ENCODE measurements around the gene ACTR10. TPM values are rescaled to one million over a fixed set of nuclear protein-coding genes. Genes with fewer than 3 reads are reported as not detected.
A peak's percentile ranks its signal among the peaks of the same experiment; 100 is the strongest.
"Not testable (repeated sequence)": the region's sequence is repeated elsewhere in the genome, so short reads cannot be mapped to it uniquely, and the experiment has no call there.

Gene ACTR10
- total RNA-seq, 1 experiment from 2014 or later: 79.3 TPM

DNA sequence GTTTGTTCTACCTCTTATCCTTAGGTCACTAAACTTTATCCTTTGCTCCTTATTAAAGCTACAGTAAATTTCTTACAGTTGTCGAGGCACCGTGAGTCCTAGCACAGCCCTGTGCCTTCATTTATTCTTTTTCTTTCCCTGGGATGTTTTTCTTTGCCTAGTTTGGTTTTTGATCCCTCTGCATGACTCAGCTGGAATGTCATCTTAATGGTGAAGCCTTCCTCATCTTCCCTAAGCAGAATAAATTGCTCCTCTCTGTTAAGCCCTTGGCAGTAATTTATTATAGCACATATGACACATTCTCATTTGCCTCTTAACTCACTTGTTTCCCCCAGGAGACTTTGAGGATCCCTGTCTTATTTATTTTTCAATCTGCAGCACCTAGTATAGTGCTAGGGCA, 16.6 kb downstream of the ACTR10 start:
- peak; percentile 41 for DNase-seq (ENCODE audit: low read depth)

DNA sequence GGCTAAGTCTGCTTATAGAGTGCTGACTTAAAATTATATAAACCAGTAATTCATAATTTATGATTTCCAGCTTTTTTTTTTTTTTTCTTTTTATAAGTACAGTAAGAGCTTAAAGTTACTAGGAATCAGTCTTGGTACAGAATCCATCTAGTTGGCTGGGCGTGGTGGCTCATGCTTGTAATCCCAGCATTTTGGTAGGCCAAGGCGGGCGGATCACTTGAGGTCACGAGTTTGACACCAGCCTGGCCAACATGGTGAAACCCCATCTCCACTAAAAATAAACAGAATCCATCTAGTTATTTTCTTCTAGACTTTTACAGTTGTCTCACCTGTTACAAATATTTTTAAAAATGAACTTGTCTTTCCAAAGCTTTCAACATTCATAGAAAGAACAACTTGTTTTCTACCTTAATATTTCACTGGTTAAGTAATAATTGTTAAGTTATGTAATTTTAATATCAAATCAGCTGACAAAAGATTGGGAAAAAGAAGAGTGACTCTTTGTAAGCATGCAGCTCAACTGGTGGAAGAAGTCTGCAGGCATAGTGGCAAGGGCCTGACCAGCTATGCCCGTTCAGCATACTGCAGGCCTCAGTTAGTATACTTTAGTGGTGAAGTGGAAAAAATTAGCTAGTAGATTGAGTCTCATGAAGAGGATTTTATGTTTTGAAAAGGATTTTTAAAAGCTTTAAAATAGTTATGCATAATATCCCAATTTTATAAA, 27.3 kb downstream of the ACTR10 start:
- DNase-seq (ENCODE audit: low read depth): no peak

DNA sequence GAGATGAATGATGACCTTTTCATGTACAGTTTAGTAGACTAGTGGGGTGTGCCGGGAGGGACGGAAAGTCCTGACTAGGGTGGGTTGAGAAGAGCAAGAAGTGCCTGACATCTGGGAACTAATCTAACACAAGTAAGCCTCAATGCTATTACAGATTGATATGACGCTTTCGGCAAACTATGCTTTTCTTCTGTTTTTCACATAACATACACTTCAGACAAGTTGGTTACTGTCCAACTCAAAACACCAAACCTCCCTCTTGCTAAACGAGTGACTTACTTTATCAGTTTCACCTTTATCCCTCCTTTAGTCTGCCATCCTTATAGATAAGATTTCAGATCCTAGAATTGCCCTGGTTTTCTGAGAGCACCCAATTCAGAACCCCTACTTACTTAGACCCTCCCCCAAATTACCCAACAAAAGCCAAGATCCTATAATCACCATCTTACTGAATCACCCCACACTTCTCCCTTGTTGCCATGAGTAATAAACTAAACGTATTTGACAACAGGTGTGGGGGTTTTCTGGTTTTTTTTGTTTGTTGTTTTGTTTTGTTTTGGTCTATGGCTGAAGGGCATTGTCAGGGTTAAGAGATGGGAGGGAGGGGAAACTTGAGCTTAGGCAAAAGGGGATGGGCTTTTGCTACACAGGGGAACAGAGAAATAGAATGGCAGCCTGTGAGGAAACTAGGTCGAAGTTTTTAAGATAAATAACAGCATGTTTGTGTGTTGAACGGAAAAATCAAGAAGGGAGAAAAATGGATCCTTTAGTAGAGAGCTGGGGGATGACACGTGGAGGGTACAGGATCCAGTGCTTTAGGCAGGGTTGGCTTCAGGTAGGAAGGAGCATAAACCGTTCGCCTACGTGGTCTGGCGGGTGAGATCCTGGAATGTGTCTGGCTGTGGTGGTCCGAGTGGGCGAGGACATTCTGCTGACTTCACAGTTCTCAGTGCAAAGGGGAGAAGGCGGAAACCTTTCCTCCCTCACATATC, 38.6 kb downstream of the ACTR10 start:
- peak; percentile 5 for DNase-seq (ENCODE audit: low read depth)

DNA sequence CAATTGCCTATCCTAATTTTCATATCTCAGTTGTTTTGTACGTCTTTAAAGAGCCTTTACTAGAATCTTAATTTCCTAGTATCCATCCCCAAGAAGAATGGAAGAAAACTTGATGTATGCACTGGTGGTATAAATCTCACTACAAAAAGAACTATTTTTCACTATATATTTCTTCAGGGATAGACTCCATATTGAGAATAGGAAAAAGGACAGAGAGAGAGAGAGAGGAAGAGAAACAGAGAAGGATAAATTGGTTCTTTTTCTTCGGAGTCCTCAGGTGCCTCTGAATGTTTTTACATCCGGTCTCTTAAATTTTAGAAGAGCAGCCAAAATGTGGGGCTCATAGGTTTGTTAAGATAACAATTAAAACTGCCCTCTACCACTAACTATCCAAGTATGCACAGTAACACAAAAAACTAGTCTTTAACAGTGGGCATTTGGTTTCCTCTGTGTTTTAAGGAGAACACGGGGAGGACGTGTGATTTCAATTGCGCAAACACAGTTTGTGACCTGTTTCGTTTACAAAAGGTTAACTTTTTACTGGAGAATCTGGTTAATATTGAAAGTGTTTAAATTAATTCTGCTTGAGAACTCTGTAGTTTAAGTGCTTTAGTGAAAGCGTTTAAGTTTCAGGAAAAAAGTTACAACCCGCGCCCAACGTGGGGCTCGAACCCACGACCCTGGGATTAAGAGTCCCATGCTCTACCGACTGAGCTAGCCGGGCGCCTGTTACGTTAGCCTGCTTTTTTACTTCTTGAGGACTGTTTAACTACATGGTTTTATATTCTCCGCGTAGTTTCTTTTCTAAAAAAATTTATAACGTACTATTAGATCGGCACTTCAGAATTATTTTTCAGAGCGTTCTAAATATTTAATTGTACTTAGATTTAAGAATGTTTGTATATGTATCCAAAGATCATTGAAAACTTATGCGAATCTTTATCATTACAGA, 39.6 kb downstream of the ACTR10 start:
- DNase-seq (ENCODE audit: low read depth): peak; percentile 72

DNA sequence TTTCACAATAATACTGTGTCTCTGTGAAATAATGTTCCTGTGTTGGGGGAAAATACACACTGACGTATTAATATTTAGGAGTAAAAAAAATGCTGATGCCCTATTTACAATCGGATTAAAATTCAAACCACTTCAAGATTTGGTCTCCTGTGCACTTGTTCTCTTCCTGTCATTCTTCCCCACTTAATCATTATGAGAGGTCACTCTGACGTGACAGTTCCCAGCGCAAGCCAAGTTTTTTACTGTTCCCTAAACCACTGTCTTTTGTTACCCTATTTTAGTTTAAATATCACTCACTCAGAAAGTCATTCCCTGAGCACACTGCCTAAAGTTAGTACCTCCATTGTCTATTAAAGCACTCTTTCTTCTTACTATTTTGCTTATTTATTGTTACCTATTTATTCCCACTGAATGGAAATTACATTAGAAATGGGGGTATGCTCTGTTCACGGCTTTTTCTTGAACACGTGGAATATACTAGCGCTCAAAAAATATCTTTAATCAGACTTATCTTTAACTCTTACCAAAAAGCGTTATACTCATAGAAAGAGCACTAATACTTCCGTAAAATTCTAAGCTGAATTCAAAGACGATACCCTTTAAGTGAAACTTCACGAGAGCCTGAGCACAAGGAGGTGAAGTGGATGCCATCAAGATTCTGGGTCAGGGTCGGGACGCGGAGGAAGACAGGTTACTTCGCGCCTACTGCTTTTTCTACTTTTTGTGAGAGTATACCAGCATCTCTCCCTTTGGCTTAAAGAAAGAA, 44.0 kb downstream of the ACTR10 start:
- DNase-seq (ENCODE audit: low read depth): peak; percentile 33

DNA sequence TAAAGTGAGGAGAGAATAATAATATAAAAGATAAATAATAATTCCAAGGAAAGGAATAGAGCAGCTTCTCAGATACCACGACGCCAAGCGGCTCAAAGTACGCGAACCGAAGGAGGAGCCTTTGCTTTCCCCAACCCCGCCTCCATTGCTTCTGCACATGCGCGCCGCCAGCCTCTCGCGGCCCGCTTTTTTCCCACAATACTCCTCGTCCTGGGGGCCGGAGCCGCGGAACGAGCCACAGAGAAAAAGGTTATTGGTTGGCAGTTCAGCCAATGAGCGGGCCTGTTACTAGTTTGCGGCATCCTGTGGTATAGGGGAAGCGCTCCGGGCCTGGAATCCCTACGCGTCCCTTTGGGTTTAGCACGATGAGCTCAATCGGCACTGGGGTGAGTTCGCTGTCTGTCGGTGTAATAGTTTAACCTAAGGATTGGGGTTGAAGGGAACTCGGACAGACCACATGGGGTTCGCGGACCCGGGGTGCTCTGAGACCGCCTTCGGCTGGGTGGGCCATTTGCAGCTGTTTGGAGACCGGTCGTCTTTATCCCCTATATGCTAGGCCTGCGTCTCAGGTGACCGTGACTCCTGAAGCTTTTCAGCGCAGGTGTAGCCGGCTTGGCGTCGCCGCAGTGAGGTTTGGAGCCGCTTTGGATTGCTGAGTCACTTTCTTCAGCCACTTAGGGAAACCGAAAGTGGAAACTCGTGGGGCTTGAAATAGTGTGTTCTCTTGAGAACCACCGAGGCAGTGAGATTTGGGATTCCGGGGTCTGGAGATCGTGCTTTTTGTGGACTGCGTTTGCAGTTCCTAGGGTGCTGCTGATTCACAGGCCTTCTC, 44.8 kb downstream of the ACTR10 start, which contains the start of gene PSMA3:
PSMA3 (plus strand) TSS at position 288 of the 832 bp plus-strand sequence; CDS start at position 366, 78 bp downstream.
- DNase-seq (ENCODE audit: low read depth): peak; percentile 99

DNA sequence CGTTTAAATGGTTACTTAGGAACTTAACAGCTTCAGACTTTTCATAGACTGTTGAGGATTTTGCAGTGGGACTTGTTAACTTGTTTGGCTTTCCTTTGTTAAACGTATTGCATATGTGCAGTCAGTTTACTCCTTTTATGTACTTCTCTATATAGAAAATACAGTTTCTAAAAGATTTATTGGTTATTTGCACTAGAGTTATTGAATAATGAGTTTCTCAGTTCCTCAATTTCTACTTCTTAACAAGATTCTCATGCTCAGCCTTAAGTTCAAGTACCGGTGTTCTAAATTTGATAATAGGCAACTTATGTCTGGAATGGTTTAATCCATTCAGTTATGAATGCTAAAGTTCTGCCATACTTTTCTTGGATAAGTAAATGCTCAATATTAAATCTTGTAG, 45.6 kb downstream of the ACTR10 start:
- no peak for DNase-seq (ENCODE audit: low read depth)

DNA sequence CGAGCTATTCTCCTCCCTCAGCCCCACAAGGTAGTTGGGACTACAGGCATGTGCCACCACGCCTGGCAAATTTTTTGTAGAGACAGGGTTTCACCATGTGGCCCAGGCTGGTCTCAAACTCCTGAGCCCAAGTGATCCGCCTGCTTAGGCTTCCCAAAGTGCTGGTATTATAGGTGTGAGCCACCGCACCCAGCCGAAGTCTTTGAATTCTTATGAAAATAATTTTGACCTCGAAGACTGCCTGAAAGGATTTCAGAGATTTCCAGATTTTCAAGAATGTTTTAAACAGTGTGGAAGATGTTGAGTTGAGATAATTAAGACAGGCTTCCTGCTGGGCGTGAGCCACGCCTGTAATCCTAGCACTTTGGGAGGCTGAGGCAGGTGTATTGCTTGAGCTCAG, 49.7 kb downstream of the ACTR10 start:
- no peak for DNase-seq (ENCODE audit: low read depth)

DNA sequence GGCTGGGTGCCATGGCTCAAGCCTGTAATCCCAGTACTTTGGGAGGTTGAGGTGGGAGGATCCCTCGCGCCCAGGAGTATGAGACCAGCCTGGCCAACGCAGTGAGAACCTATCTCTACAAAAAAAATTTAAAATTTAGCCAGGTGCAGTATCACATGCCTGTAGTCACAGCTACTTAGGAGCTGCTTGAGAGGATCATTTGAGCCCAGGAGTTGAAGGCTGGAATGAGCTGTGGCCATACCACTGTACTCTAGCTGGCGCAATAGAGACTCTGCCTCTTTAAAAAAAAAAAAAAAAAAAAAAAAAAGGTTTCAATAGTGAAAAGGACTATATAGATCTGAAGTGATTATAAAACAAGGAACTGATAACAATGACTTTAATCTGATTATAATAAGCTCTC, 58.2 kb downstream of the ACTR10 start:
- no peak for DNase-seq (ENCODE audit: low read depth)

DNA sequence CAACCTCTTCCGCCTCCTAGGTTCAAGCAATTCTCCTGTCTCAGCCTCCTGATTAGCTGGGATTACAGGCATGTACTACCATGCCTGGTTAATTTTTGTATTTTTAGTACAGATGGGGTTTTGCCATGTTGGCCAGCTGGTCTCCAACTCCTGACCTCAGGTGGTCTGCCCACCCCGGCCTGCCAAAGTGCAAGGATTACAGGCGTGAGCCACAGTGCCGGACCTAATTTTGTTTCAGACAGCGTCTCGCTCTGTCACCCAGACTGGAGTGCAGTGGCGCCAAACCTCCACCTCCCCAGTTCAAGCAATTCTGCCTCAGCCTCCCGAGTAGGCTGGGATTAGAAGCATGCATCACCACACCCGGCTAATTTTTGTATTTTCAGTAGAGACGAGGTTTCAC, 62.1 kb downstream of the ACTR10 start:
- not testable (repeated sequence) for DNase-seq (ENCODE audit: low read depth)

DNA sequence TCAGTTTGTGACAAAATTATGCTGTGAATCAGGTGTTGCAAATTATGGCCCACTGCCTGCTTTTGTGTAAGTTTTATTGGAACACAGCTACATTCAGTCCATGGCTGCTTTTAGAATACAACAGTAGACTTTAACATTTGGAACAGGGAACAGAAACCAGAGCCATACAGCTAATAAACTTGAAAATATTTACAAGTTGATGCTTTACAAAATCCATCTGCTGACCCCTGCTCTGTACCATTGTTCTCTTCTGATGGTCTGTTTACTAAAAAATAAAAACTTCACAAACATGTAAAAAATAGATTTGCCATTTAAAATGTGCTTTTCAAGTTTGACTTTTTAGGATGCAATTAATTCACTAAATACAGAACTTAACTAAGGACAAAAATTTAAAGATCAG, 65.5 kb downstream of the ACTR10 start:
- no peak for DNase-seq (ENCODE audit: low read depth)

DNA sequence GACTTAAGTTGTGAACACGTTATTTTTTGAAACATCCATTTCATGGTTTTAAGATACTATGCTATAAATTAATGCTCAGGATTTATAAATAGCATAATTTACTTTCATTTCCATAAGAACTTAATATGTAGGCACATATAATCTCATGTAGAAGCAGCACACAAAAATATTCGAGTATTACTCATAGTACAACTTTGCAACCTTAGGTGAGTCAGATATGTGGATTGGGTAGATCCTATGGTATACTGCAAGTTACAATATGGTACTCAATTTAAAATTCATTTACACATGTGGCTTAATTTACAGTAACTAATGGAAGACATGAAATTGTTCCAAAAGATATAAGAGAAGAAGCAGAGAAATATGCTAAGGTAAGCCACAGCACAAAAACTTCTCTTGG, 70.7 kb downstream of the ACTR10 start:
- DNase-seq (ENCODE audit: low read depth): no peak

DNA sequence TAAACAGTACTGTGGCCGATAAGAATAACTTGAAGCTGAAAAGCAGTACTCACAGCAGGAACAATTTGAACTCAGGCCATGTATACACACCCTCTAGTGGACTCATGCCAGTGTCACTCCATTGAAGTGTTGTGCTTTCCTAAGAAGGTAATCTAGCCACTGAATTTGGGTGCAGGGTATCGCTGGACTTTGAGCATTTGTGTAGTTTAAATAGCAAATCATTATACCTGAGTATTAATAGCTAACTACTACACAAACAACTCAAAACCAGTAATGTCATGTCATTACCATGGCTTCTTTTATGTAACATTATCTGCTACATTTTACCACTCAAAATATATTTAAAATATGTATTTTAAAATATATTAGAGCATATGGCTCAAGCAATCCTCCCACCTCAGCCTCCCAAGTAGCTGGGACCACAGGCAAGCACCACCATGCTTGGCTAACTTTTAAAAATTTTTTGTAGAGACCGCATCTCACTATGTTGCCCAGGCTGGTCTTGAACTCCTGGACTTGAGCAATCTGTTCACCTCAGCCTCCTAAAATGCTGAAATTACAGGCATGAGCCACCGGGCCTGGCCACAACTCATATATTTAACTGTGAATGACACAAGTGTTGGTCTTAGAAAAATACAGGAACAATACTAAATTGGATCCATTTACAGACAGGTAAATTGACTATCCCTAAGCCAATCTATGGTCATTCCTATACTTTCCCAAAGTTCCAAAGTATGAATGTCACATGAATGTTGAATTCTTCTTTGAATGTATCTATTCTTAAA, 72.8 kb downstream of the ACTR10 start:
- DNase-seq (ENCODE audit: low read depth): no peak

DNA sequence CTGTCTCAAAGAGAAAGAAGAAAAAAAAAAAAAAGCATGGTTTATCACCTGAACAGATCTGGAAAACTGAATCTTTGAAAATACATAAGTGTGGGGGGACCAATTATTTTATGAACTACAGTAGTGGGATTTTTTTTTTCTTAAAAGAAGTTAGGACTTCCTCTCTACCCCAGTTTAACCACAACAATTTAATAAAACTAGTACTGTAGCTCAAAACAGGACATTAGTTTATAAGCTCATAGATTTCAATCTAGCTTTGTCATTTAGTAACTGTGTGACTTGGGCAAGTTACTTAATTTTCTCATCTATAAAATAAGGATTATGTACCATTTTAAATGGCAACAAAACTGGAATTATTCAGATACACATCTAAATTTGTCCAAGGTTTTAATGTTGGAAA, 74.9 kb downstream of the ACTR10 start:
- DNase-seq (ENCODE audit: low read depth): no peak

DNA sequence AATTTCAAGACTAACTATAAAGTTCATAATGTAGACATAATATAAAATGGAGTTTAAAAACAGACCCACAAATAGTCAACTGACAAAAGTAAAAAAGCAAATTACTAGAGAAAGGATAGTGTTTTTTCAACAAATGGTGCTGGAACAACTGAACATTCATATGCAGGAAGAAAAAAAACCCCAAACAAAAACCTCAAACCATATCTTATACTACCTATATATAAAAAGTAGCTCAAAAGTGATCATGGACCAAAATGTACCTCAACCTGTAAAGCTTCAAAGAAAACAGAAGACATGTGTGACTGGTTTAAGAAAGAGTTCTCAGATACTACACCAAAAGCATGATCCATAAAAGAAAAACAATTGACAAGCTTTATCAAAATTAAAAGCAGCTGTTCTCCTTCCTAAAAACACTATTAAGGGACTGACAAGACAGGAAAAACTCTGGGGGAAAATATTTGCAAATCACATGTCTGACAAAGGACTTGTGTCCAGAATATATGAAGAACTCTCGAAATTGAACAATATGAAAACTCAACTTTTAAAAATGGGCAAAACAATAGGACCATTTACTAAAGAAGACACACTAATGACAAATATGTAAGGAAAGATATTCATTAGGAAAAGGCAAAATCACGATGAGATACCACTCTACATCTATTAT, 75.7 kb downstream of the ACTR10 start:
- DNase-seq (ENCODE audit: low read depth): no peak

DNA sequence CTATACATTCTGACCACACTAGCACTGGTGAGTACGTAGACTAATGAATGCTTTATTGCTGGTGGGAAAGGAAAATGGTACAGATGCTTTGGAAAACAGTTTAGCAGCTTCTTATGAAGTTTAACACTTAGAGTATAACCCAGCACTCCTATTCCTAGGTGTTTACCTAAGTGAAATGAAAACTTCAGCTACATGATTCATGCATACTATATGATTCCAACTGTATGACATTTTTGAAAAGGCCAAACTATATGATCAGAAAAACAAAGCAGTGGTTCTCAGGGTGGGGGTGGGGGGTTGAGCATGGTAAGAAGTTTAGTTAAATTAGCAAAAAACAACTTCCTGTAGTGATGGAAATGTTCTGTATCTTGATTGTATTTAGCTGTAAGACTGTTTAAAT, 76.3 kb downstream of the ACTR10 start:
- no peak for DNase-seq (ENCODE audit: low read depth)

DNA sequence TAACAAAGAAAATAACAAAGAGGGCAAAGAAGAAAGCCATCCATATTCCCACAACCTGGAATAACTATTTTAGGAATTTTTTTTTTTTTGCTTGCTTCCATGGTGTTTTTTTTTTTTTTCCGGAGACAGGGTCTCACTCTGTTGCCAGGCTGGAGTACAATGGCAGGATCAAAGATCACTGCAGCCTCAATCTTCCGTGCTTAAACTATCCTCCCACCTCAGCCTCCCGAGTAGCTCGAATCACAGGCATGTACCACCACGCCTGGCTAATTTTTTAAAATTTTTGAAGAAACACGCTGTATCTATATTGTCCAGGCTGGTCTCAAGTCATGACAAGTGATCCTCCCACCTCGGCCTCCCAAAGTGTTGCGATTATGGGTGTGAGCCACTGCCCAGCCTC, 78.2 kb downstream of the ACTR10 start:
- no peak for DNase-seq (ENCODE audit: low read depth)

DNA sequence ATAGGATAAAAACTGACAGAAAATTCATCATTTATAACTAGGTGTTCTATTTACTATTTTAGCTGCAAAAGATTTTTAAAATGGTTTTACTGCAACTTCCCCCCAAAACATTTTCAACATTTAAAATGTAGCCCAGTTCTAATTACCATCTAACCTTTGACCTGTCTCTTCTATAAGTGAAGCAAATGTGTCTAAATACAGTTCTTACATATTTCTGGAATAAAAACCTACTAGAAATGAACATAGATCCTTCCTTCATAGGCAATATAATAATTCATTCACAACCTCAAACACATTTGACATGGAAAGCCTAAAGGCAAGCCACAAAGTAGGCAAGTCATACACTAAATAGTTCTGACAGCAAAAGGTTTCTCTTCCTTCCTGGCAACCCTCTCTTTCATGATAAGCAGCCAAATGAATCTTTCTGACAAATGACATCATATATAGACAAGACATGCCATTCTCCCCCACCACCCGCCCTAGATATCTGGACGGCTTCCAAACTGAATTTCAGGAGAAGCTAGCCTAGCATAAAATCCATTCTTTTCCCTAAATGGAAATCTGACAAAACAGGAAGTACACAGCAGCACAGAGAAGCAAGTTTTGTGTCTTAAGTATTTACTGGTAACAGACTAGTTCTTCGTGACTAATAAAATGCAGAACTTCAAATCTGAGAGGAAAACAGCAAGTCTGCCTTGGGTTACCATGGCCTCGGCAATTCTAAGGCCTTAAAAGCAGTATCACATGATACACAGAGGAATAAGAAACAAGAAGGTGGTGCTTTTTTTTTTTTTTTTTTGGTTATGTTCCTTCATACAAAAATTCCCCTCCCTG, 81.2 kb downstream of the ACTR10 start:
- DNase-seq (ENCODE audit: low read depth): peak; percentile 69

Data from Daoy (cell line).